ENCODE data around the gene UST. TPM values are rescaled to one million over a fixed set of nuclear protein-coding genes. Genes with fewer than 3 reads are reported as not detected.

UST gene
- total and polyA plus RNA-seq, 9 of the 15 experiments (the other 6 are each of a cell fraction or from before 2014, with no cell fraction given), result 0.04 to 0.10 TPM; not detected in 7

- Histone ChIP-seq H3K9me1 (ENCODE audit: control insufficient read depth, insufficient read depth, low read length) (no peaks in the 10 kb centered on the region), H4K20me1 (replicated peaks; ENCODE audit: control insufficient read depth, insufficient read depth, low read length) (no peaks in the 10 kb centered on the region), H3K27me3 (ENCODE audit: control insufficient read depth in 2 of 2, insufficient read depth in 2 of 2, low read length in 2 of 2) (peaks cover 8 to 34% of the 10 kb centered on the region in 2 experiments), H3K4me1 (replicated peaks in 1 of 2; ENCODE audit: control insufficient read depth in 2 of 2, insufficient read depth in 2 of 2, low read length in 2 of 2) (no peaks in the 10 kb centered on the region), H3K4me3 (no peak overlapping the region), H2AFZ (ENCODE audit: low read depth, low read length) (no peak overlapping the region), H3K4me2 (ENCODE audit: insufficient read depth, low read length) (no peak overlapping the region), H3K9ac (ENCODE audit: insufficient read depth in 1 of 2, low read depth in 2 of 2, low read length in 2 of 2) (no peak overlapping the region), H3K36me3 (ENCODE audit: control insufficient read depth, insufficient read depth, low read length) (no peaks in the 10 kb centered on the region), H3K79me2 (ENCODE audit: control insufficient read depth, insufficient read depth, low read length) (no peaks in the 10 kb centered on the region), H3K9me3 (replicated peaks; ENCODE audit: control insufficient read depth, insufficient read depth, low read depth, low read length) (no peaks in the 10 kb centered on the region), H3K27ac (ENCODE audit: extremely low read depth, low read depth, low read length) (no peak overlapping the region)
- BruUV-seq (replicated peaks), result no TSS peak
- no peak for ATAC-seq
- no peak for FAIRE-seq
- TF ChIP-seq ZBTB34 (CRISPR knock-in tag; IDR thresholded peaks at IDR 0.05) (no peak), FOSL1 (tag; conservative IDR thresholded peaks at IDR 0.05) (no peak)
- intact Hi-C loops (cut with micrococcal nuclease) (no loop called here), in situ Hi-C loops (cut with MboI) (no loop called here)
- ChIA-PET POLR2A (interaction anchor here (0.7 to 1.3 kb wide), 2 partner anchors 10 to 18 kb away, joined by 3 read pairs; no protein-coding TSS in a partner anchor), CTCF (ENCODE audit: low intra/inter-chr PET ratio) (no interaction called here)
- DNase-seq (ENCODE audit: extremely low read depth in 1 of 4, low spot score in 3 of 4), result no peak
- WGBS (ENCODE audit: insufficient coverage, low coverage, missing lambda C conversion rate), result 1% methylated on average over 13 of the region's 13 CpGs
These were observed 144.0 kb downstream of the UST start for GRCh38 chr6:148890652-148891404.

GRCh38 chr6:148891405-148891783 lies 144.6 kb downstream of the UST start:
- peaks cover 3 to 34% of the 10 kb centered on the region in 2 experiments for H3K27me3 ChIP-seq (ENCODE audit: control insufficient read depth in 2 of 2, insufficient read depth in 2 of 2, low read length in 2 of 2)
- no peak for FAIRE-seq
- DNase-seq (ENCODE audit: extremely low read depth in 1 of 4, low spot score in 3 of 4), result no peak
- in situ Hi-C loops (cut with MboI) (no loop called here), intact Hi-C loops (cut with micrococcal nuclease) (no loop called here)
- no peak overlapping the region for H3K9ac ChIP-seq (ENCODE audit: insufficient read depth in 1 of 2, low read depth in 2 of 2, low read length in 2 of 2)
- no peaks in the 10 kb centered on the region for H3K9me3 ChIP-seq (replicated peaks; ENCODE audit: control insufficient read depth, insufficient read depth, low read depth, low read length)
- H3K4me2 ChIP-seq (ENCODE audit: insufficient read depth, low read length), result no peak overlapping the region
- H4K20me1 ChIP-seq (replicated peaks; ENCODE audit: control insufficient read depth, insufficient read depth, low read length), result no peaks in the 10 kb centered on the region
- no peaks in the 10 kb centered on the region for H3K9me1 ChIP-seq (ENCODE audit: control insufficient read depth, insufficient read depth, low read length)
- no peak overlapping the region for H2AFZ ChIP-seq (ENCODE audit: low read depth, low read length)
- no peaks in the 10 kb centered on the region for H3K4me1 ChIP-seq (replicated peaks in 1 of 2; ENCODE audit: control insufficient read depth in 2 of 2, insufficient read depth in 2 of 2, low read length in 2 of 2)
- no peak overlapping the region for H3K4me3 ChIP-seq
- ATAC-seq, result no peak
- 4% methylated on average over 1 of the region's 1 CpG for WGBS (ENCODE audit: insufficient coverage, low coverage, missing lambda C conversion rate)
- H3K27ac ChIP-seq (ENCODE audit: extremely low read depth, low read depth, low read length), result no peak overlapping the region
- POLR2A ChIA-PET, result interaction anchor here (0.7 to 1.3 kb wide), 2 partner anchors 10 to 18 kb away, joined by 3 read pairs; no protein-coding TSS in a partner anchor
- CTCF ChIA-PET (ENCODE audit: low intra/inter-chr PET ratio), result no interaction called here
- TF ChIP-seq SNIP1 (IDR thresholded peaks at IDR 0.05; ENCODE audit: low read depth) (no peak), HNRNPL (IDR thresholded peaks at IDR 0.05; ENCODE audit: low read depth, low read length) (no peak), NFE2 (IDR thresholded peaks at IDR 0.05; ENCODE audit: low read depth) (no peak), KLF10 (CRISPR knock-in tag; IDR thresholded peaks at IDR 0.05) (no peak), TBL1XR1 (IDR thresholded peaks at IDR 0.05; ENCODE audit: low read length in 2 of 2) (no peak), ATF7 (IDR thresholded peaks at IDR 0.05) (no peak), ZNF280A (IDR thresholded peaks at IDR 0.05; ENCODE audit: low read depth, partially characterized antibody) (no peak), SUPT5H (IDR thresholded peaks at IDR 0.05) (no peak), SAFB (IDR thresholded peaks at IDR 0.05; ENCODE audit: borderline replicate concordance, low read depth, low read length) (no peak), CBFB (CRISPR knock-in tag; IDR thresholded peaks at IDR 0.05) (no peak), PURB (CRISPR knock-in tag; IDR thresholded peaks at IDR 0.05; ENCODE audit: low read depth) (no peak), RHOXF2B (CRISPR knock-in tag; conservative IDR thresholded peaks at IDR 0.05) (no peak)
- H3K79me2 ChIP-seq (ENCODE audit: control insufficient read depth, insufficient read depth, low read length), result no peaks in the 10 kb centered on the region
- H3K36me3 ChIP-seq (ENCODE audit: control insufficient read depth, insufficient read depth, low read length), result no peaks in the 10 kb centered on the region
- BruUV-seq (replicated peaks), result no TSS peak
